ENCODE measurements around the gene RPL11. TPM values are rescaled to one million over a fixed set of nuclear protein-coding genes. Genes with fewer than 3 reads are reported as not detected.
"Not testable (repeated sequence)": the region's sequence is repeated elsewhere in the genome, so short reads cannot be mapped to it uniquely, and the experiment has no call there.

RPL11 gene
- 1,692 TPM for polyA plus RNA-seq (2013, experiment 1 of 4)
- polyA plus RNA-seq (2013, experiment 2 of 4) = 1,615 TPM
- 1,869 TPM for polyA plus RNA-seq (2013, experiment 3 of 4)
- polyA plus RNA-seq (2013, experiment 4 of 4) = 2,066 TPM

DNA sequence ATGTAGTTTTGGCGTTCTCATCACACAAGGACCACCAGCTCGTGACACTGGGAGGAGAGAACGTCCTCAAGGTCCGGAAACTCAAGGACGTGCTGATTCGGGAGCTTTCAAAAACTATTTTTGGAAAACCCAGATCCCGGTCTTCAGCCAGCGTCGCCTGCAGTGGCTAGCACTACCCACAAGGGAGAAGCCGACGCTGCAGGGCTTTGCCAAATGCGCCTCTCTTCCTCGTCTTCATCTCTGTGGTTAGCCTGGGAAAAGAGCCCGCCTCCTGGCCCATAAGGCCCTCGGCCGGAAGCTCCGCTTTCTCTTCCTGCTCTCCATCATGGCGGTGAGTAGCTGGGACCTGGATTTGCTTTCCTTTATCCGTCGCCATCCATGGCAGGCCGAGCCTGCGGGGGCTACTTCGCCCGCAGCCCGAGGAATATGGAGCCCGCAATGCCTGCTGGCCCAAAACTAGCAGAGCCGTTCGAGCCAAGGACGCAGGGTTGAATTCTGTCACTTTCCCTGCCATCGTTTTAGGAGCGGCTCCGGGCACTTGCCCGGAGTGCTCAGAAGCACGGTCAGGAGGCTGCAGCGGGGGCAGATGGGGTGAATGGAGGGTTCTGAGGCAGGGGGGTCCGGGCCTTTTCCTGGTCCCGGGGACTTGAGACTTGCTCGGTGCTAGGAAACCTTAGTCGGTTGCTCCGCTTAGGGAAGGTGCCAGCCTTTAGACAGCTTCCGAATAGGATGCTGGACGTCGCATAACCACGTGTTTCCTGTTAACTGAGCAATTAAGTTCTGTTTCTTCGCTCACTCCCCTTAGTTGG, at the start of gene RPL11:
Gene RPL11, plus strand, starts transcription at position 308 of the 809 bp plus-strand sequence. Its CDS starts 18 bp downstream, at position 326.
- no peaks in the 10 kb centered on the region for H3K27me3 ChIP-seq (ENCODE audit: control insufficient read depth, insufficient read depth, low read length, poor library complexity, severe bottlenecking)
- WGBS, 2 experiments = 2% methylated on average over 45 of the region's 45 CpGs
- peak within 1 kb of the TSS; percentile 95 for H3K27ac ChIP-seq (ENCODE audit: insufficient read depth, low read depth, low read length, poor library complexity, severe bottlenecking)
- peaks cover 13% of the 10 kb centered on the region for H3K4me1 ChIP-seq (ENCODE audit: control insufficient read depth, insufficient read depth, low read length)
- no peaks in the 10 kb centered on the region for H3K9me3 ChIP-seq (ENCODE audit: control insufficient read depth, low read length)
- H3K36me3 ChIP-seq (ENCODE audit: control insufficient read depth, insufficient read depth, low read length) = peaks cover 34% of the 10 kb centered on the region
- peak within 1 kb of the TSS; percentile 98 for H3K4me3 ChIP-seq (ENCODE audit: insufficient read depth, low read depth, low read length)

DNA sequence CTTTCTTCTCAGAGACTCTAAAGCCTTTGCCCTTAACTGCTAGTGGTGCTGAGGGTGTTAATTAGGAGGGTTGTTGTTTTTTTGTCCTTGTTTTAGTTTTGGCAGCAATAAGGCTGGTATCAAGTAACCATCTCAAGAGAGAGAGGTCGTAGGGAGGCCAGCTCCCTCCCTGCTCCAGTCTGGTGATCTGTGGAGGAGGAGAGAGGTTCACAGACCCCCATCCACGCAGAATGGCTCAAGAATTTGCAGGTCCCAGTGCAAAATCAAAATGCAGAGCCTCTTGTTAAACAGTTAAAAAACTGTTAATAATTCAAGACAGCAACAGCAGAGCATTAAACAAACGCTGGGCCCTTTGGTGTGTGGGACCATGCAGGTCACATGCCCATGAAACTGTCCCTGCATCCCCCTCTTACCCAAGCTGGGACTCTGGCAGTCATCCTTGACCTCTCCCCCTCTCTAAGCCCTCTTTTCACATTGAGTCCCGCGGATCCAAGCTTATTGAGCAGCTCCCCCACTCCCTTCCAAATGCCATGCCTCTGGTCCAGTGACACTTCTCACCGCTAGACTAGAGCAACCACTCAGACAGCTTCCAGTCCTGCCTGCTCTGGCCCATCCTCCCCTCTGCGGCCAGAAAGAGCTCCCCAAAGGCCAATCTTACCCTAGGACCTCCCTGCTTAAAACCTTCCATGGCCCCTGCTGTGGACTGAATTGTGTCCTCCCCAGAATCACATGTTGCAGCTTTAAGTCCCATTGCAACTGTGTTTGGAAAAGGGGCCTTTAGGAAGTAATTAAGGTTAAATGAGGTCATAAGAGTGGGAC, 47.7 kb upstream of the RPL11 start:
- H3K4me3 ChIP-seq (ENCODE audit: insufficient read depth, low read depth, low read length) = no peak overlapping the region
- H3K4me1 ChIP-seq (ENCODE audit: control insufficient read depth, insufficient read depth, low read length) = peaks cover 9% of the 10 kb centered on the region
- no peaks in the 10 kb centered on the region for H3K9me3 ChIP-seq (ENCODE audit: control insufficient read depth, low read length)
- no peak overlapping the region for H3K27ac ChIP-seq (ENCODE audit: insufficient read depth, low read depth, low read length, poor library complexity, severe bottlenecking)
- H3K27me3 ChIP-seq (ENCODE audit: control insufficient read depth, insufficient read depth, low read length, poor library complexity, severe bottlenecking) = no peaks in the 10 kb centered on the region
- WGBS, 2 experiments = 58 to 61% methylated on average over 7 of the region's 7 CpGs
- no peaks in the 10 kb centered on the region for H3K36me3 ChIP-seq (ENCODE audit: control insufficient read depth, insufficient read depth, low read length)

DNA sequence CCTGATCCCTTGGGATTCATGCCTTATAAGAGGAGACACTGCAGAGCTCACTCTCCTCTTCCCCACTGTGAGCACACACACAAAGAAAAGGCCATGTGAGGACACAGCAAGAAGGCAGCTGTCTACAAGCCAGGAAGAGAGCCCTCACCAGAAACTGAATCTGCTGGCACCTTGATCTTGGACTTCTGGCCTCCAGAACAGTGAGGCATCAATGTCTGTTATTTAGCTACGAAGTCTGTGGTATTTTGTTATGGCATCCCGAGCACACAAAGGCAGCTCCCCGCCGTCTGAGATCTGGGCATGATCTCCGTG, 47.1 kb upstream of the RPL11 start:
- no peak overlapping the region for H3K4me3 ChIP-seq (ENCODE audit: insufficient read depth, low read depth, low read length)

DNA sequence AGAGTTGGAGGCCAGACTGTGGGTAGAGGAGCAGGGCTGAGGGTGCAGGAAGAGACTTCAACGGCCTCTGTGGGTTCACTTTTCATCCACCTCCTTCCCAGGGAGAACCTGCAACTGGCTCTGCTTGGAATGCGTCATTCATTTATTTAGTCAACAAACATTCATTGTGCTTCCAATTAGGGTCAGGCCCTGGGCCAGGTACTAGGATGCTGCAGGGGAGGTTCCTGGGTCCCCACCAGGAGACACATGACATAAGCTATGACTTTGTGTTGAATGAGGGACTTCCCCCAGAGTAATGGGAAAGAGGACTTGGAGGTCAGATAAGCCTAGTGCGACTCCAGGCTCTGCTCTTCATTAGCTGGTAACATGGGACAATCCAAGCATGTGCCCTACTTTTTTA, 46.3 kb upstream of the RPL11 start:
- H3K27me3 ChIP-seq (ENCODE audit: control insufficient read depth, insufficient read depth, low read length, poor library complexity, severe bottlenecking) = no peaks in the 10 kb centered on the region
- WGBS, 2 experiments = 88 to 95% methylated on average over 3 of the region's 3 CpGs
- H3K9me3 ChIP-seq (ENCODE audit: control insufficient read depth, low read length) = no peaks in the 10 kb centered on the region
- H3K36me3 ChIP-seq (ENCODE audit: control insufficient read depth, insufficient read depth, low read length) = no peaks in the 10 kb centered on the region
- peaks cover 6% of the 10 kb centered on the region for H3K4me1 ChIP-seq (ENCODE audit: control insufficient read depth, insufficient read depth, low read length)
- H3K27ac ChIP-seq (ENCODE audit: insufficient read depth, low read depth, low read length, poor library complexity, severe bottlenecking) = no peak overlapping the region
- H3K4me3 ChIP-seq (ENCODE audit: insufficient read depth, low read depth, low read length) = no peak overlapping the region

More for the DNA sequence above, 47.1 kb upstream of the RPL11 start:
- H3K4me1 ChIP-seq (ENCODE audit: control insufficient read depth, insufficient read depth, low read length) = peaks cover 6% of the 10 kb centered on the region
- H3K9me3 ChIP-seq (ENCODE audit: control insufficient read depth, low read length) = no peaks in the 10 kb centered on the region
- H3K36me3 ChIP-seq (ENCODE audit: control insufficient read depth, insufficient read depth, low read length) = no peaks in the 10 kb centered on the region
- H3K27me3 ChIP-seq (ENCODE audit: control insufficient read depth, insufficient read depth, low read length, poor library complexity, severe bottlenecking) = no peaks in the 10 kb centered on the region
- WGBS, 2 experiments = 90 to 93% methylated on average over 5 of the region's 5 CpGs
- no peak overlapping the region for H3K27ac ChIP-seq (ENCODE audit: insufficient read depth, low read depth, low read length, poor library complexity, severe bottlenecking)

DNA sequence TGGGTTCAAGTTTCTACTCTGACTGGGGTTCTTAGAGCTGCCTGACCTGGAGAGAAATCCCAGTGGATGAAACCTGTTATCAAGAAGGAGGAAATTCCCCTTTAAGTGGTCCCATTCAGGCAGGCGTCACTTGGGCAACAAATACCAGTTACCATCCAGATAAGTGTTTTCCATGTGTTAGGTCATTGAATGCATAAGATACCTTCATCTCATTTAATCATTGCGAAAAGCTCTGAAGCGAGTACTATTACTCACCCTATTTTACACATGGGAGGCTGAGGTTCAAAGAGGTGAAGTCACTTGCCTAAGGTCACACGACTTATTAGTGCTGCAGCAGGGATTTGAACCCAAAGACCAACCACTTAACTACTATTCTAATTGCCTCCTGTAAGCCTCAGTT, 45.5 kb upstream of the RPL11 start:
- 92 to 94% methylated on average over 4 of the region's 4 CpGs for WGBS, 2 experiments
- no peak overlapping the region for H3K27ac ChIP-seq (ENCODE audit: insufficient read depth, low read depth, low read length, poor library complexity, severe bottlenecking)
- H3K4me1 ChIP-seq (ENCODE audit: control insufficient read depth, insufficient read depth, low read length) = peaks cover 6% of the 10 kb centered on the region
- H3K27me3 ChIP-seq (ENCODE audit: control insufficient read depth, insufficient read depth, low read length, poor library complexity, severe bottlenecking) = no peaks in the 10 kb centered on the region
- H3K4me3 ChIP-seq (ENCODE audit: insufficient read depth, low read depth, low read length) = no peak overlapping the region
- no peaks in the 10 kb centered on the region for H3K9me3 ChIP-seq (ENCODE audit: control insufficient read depth, low read length)
- no peaks in the 10 kb centered on the region for H3K36me3 ChIP-seq (ENCODE audit: control insufficient read depth, insufficient read depth, low read length)

DNA sequence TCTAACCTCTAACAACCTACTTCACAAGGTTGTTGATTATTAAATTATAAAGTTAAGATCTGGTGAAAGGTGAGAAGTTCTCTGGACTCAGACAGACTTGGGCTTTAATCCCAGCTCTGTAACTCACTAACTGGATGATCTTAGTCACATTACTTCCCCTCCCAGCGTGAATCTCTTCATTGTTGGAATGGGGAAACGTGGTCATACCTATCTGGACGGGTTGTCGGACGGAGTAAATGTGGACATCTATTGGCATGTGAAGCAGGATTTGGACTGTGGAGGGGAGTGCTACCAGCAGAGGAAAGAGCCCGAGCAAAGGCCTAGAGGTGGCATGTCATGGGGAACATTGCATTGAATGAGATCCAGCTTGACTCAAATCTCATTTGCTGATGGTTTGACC, 45.1 kb upstream of the RPL11 start:
- Histone ChIP-seq H3K4me3 (ENCODE audit: insufficient read depth, low read depth, low read length) (no peak overlapping the region), H3K4me1 (ENCODE audit: control insufficient read depth, insufficient read depth, low read length) (peaks cover 6% of the 10 kb centered on the region), H3K36me3 (ENCODE audit: control insufficient read depth, insufficient read depth, low read length) (no peaks in the 10 kb centered on the region), H3K27ac (ENCODE audit: insufficient read depth, low read depth, low read length, poor library complexity, severe bottlenecking) (no peak overlapping the region), H3K9me3 (ENCODE audit: control insufficient read depth, low read length) (no peaks in the 10 kb centered on the region), H3K27me3 (ENCODE audit: control insufficient read depth, insufficient read depth, low read length, poor library complexity, severe bottlenecking) (no peaks in the 10 kb centered on the region)
- WGBS, 2 experiments = 91 to 94% methylated on average over 6 of the region's 6 CpGs

DNA sequence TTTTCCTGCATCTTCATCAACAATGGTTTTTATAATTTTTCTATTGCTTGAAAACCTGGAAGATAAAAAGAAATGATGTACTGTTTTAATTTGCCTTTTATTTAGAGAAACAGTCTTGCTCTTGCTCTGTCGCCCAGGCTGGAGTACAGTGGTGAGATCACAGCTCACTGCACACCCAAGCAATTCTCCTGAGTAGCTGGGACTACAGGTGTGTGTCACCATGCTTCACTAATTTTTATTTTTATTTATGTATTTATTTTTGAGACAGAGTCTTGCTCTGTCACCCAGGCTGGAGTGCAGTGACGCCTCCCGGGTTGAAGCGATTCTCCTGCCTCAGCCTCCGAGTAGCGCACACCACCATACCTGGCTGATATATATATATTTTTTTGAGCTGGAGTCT, 43.0 kb upstream of the RPL11 start:
- Histone ChIP-seq H3K9me3 (ENCODE audit: control insufficient read depth, low read length) (no peaks in the 10 kb centered on the region), H3K27me3 (ENCODE audit: control insufficient read depth, insufficient read depth, low read length, poor library complexity, severe bottlenecking) (no peaks in the 10 kb centered on the region), H3K36me3 (ENCODE audit: control insufficient read depth, insufficient read depth, low read length) (no peaks in the 10 kb centered on the region), H3K4me1 (ENCODE audit: control insufficient read depth, insufficient read depth, low read length) (peaks cover 6% of the 10 kb centered on the region), H3K27ac (ENCODE audit: insufficient read depth, low read depth, low read length, poor library complexity, severe bottlenecking) (no peak overlapping the region), H3K4me3 (ENCODE audit: insufficient read depth, low read depth, low read length) (no peak overlapping the region)
- WGBS, 2 experiments = 89 to 94% methylated on average over 6 of the region's 6 CpGs

DNA sequence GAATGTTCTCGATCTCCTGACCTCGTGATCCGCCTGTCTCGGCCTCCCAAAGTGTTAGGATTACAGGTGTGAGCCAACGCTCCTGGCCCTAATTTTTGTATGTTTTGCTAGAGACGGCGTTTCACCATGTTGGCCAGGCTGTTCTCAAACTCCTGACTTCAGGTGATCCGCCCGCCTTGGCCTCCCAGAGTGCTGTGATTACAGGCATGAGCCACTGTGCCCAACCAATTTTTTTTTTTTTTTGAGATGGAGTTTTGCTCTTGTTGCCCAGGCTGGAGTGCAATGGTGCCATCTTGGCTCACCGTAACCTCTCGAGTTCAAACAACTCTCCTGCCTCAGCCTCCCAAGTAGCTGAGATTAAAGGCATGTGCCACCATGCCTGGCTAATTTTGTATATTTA, 42.4 kb upstream of the RPL11 start:
- H3K4me1 ChIP-seq (ENCODE audit: control insufficient read depth, insufficient read depth, low read length); H3K9me3 ChIP-seq (ENCODE audit: control insufficient read depth, low read length); H3K27ac ChIP-seq (ENCODE audit: insufficient read depth, low read depth, low read length, poor library complexity, severe bottlenecking); H3K36me3 ChIP-seq (ENCODE audit: control insufficient read depth, insufficient read depth, low read length); H3K27me3 ChIP-seq (ENCODE audit: control insufficient read depth, insufficient read depth, low read length, poor library complexity, severe bottlenecking); H3K4me3 ChIP-seq (ENCODE audit: insufficient read depth, low read depth, low read length): not testable (repeated sequence)
- WGBS, 2 experiments = 91 to 95% methylated on average over 9 to 11 of the region's 11 CpGs

DNA sequence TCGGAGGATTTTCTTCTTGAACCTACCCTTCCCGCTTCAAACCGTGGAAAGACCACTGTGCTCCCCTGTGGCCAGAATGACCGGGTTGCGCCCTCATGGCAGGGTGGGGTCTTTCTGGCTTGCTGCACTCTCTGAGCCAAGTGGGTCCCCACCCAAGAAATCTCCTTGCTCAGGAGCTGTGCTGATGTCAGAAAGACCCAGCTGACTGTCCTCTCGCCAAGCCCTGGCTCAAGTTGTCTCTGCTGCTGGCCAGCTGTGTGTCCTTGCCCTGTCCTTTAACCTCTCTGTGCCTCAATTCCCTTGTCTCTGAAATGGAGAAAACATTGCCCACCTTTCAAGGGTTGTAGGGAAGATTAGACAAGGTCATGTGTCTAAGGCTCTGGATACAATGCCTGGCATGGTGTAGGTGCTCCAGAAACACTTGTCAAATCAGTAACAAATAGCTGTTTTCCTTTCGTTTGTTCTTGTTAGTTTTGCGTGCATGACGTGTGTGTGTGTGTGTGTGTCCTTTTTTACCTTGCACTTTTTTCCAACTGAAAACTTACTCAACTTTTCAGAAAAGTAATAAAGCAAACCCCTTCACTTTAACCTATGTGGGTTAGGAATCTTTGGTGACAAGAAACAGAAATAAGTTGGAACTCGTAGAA, 41.1 kb upstream of the RPL11 start:
- Histone ChIP-seq H3K4me1 (ENCODE audit: control insufficient read depth, insufficient read depth, low read length) (no peaks in the 10 kb centered on the region), H3K36me3 (ENCODE audit: control insufficient read depth, insufficient read depth, low read length) (no peaks in the 10 kb centered on the region), H3K27ac (ENCODE audit: insufficient read depth, low read depth, low read length, poor library complexity, severe bottlenecking) (no peak overlapping the region), H3K27me3 (ENCODE audit: control insufficient read depth, insufficient read depth, low read length, poor library complexity, severe bottlenecking) (no peaks in the 10 kb centered on the region), H3K9me3 (ENCODE audit: control insufficient read depth, low read length) (no peaks in the 10 kb centered on the region), H3K4me3 (ENCODE audit: insufficient read depth, low read depth, low read length) (no peak overlapping the region)
- 80% methylated on average over 8 to 10 of the region's 10 CpGs for WGBS, 2 experiments

Measured in ectodermal cell (in vitro differentiated cells).